Measurements from ENCODE around the gene SLC22A14.
A peak's percentile ranks its signal among the peaks of the same experiment; 100 is the strongest.

The SLC22A14 gene

DNA sequence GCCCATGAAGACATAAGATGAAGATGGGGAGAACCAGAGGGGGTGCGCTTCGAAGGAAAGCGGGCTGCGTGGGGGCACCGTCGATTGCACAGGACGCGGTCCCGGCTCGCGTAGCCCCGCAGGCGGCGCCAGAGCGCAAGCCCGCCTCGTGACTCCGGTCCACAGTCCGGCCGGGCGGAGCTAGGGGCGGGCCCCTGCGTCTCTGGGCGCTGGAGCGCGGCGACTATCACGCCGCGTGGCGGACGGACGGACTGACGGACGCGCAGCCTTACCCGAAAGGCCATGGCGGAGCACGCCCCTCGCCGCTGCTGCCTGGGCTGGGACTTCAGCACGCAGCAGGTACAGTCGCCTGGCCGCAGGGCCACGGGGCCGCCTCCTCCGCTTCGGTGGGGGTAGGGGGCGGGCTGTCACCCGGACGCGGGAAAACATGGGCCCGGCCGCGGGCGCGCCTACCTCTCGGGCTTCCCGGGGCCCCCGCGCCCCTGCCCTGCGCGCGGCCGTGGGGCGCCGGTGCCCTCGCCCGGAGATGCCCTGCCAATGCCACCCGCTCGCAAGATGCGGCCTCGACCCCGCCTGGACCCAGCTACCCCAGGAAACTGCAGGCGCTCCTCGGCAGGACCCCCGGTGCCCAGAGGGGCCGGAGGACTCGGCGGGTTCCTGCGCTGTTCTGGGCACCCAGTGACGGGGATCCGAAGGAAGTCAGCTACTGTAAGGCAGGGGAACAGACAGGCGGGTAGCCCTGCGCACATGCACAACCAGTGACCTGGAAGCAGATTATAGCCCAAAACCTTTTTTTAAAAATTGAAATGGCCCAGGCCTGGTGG lies 64.7 kb downstream of the SLC22A14 start, which contains the start of gene XYLB:
Gene XYLB (plus strand): TSS at position 199 of the 824 bp plus-strand sequence. CDS start 84 bp downstream, at position 283.
- peak; percentile 33 to 82 (median 57) for DNase-seq

- DNase-seq = no peak
These were observed 65.5 kb downstream of the SLC22A14 start for GRCh38 chr3:38347421-38348200.

DNA sequence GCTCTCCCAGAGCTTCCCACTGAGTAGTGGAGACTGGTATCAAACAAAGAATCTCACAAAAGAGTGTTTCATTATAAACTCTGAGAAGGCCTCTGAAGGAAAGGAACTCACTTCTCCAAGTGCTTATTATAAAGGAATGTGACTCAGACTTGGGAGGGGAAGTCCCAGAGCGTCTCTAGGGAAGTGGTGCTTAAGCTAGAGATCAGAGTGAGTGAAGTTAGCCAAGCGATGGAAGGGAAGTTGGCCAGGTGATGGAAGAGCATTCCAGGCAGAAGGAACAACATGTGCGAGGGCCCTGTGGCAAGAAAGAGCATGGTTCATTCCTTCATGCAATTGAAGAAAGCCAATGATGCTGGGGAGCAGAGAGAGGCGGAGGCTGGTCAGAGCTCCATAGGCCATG lies 66.8 kb downstream of the SLC22A14 start:
- no peak for DNase-seq

DNA sequence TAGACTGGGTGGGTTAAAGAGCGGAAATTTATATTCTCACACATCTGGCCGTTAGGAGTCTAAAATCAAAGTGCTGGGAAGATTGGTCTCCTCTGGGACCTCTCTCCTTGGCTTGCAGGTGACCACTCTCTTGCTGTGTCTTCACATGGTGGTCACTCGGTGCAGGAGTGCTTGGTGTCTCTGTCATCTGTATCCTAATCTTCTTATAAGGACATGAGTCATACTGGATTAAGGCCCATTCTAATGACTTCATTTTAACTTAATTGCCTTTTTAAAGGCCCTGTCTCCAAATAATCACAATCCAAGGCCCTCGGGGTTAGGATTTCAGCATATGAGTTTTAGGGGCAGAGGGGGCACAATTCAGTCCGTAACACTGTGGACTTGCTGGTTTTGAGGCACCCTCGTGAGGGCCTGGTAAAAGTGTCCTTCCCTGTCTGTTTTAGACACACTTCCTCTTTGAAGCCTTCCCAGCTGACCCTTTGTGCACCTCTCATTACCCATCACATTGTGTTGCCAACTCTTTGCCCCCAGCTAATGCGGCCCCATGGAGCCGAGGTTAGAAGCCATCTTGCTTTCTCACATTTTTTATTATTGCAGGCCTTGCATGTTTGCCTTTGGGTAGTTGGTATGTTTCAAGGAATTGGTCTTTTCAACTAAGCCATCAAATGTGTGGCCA lies 67.7 kb downstream of the SLC22A14 start:
- no peak for DNase-seq

DNA sequence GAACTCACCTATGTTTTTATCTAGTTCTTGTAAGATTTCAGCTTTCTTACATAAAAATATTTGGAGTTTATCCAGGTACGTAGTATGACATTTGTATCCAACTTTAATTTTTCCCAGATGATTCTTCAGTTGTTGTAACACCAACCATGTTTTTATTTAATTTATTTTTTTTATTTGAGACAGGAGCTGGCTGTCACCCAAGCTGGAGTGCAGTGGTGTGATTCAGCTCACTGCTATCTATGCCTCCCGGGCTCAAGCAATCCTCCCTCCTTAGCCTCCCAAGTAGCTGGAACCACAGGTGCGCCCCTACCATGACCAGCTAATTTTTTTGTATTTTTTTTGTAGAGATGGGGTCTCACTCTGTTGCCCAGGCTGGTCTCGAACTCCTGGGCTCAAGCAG lies 71.1 kb downstream of the SLC22A14 start:
- DNase-seq = no peak

DNA sequence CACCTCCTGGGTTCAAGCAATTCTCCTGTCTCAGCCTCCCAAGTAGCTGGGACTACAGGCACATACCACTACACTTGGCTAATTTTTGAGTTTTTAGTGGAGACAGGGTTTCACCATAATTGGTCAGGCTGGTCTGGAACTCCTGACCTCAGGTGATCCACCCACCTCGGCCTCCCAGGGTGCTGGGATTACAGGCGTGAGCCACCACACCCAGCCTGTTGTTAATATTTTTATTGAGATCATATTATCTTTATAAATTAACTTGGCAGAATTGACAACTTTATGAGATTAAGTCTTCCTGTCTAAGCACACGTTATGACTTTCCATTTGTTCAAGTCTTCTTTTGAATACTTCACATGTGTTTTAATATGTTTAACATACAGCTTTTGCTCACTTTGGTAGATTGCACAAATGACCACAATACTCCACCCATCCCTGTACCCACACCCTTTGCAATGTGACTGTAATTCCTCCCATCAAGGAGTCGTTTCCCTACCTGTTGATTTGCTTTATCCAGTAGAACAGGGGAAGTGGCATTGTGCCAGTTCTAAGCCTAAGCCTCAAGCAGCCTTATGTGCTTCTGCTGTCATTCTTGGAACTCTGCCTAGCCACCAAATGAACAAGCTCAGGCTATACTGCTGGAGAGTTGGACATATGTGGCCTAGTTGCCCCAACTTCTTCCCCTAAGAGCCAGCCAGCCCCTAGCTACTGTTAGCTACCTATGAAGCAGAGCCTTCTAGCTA lies 72.7 kb downstream of the SLC22A14 start:
- no peak for DNase-seq

GRCh38 chr3:38359038-38359437 lies 76.9 kb downstream of the SLC22A14 start:
- no peak for DNase-seq

- no peak for DNase-seq
These were observed 78.3 kb downstream of the SLC22A14 start for GRCh38 chr3:38360345-38360744.

GRCh38 chr3:38361496-38361895 lies 79.4 kb downstream of the SLC22A14 start:
- no peak for DNase-seq

GRCh38 chr3:38362825-38363224 lies 80.7 kb downstream of the SLC22A14 start:
- DNase-seq = no peak

GRCh38 chr3:38364721-38365400 lies 82.8 kb downstream of the SLC22A14 start:
- no peak for DNase-seq

GRCh38 chr3:38365469-38366062 lies 83.5 kb downstream of the SLC22A14 start:
- DNase-seq = no peak

GRCh38 chr3:38366082-38366481 lies 84.0 kb downstream of the SLC22A14 start:
- no peak for DNase-seq

GRCh38 chr3:38367779-38368178 lies 85.7 kb downstream of the SLC22A14 start:
- no peak for DNase-seq

Measured in T-helper 1 cell (primary cell).